Activated CD4-positive, alpha-beta T cell treated with anti-CD3 and anti-CD28 coated beads for 36 hours (primary cell): ENCODE results near the gene ABCA9. TPM values are rescaled to one million over a fixed set of nuclear protein-coding genes. Genes with fewer than 3 reads are reported as not detected.

ENCODE experiments used
- ATAC-seq: fragments of 200-7000 bp; cut with Tn5 transposase; one replicate; pipeline ENCODE4 v1.10.0; 2021; ENCODE audit warnings: mild to moderate bottlenecking, moderate library complexity
- CTCF ChIA-PET: fragments of 350-600 bp; sonication (Branson Sonifier 250); formaldehyde crosslinking; loops from one replicate; lab custom pipeline; 2021; ENCODE audit warnings: antibody characterized with exemption; lab: Charles Lee
- POLR2A ChIA-PET: fragments of 350-600 bp; sonication (Branson Sonifier 250); formaldehyde crosslinking; loops from one replicate; lab custom pipeline; 2021; ENCODE audit warnings: antibody characterized with exemption, inconsistent platforms; lab: Charles Lee
- DNase-seq: peaks from one replicate; pipeline ENCODE4 v3.0.0-alpha.2; 2020
- H3K27ac Mint-ChIP-seq: one replicate; pipeline ENCODE4 v1.8.0; 2021; ENCODE audit warnings: mixed read lengths
- H3K27me3 Mint-ChIP-seq: one replicate; pipeline ENCODE4 v1.8.0; 2021; ENCODE audit warnings: mixed read lengths
- H3K36me3 Mint-ChIP-seq: one replicate; pipeline ENCODE4 v1.8.0; 2021; ENCODE audit warnings: low read depth, mixed read lengths
- H3K4me1 Mint-ChIP-seq: one replicate; pipeline ENCODE4 v1.8.0; 2021; ENCODE audit warnings: mixed read lengths
- H3K4me3 Mint-ChIP-seq: one replicate; pipeline ENCODE4 v1.8.0; 2021; ENCODE audit warnings: mild to moderate bottlenecking, moderate library complexity, mixed read lengths
- H3K9me3 Mint-ChIP-seq: one replicate; pipeline ENCODE4 v1.8.0; 2021; ENCODE audit warnings: low read depth, mixed read lengths
- intact Hi-C, 2 experiments: fragments of 100-400 bp; cut with DNase I in 1 of 2; cut with micrococcal nuclease in 1 of 2; formaldehyde crosslinking; loops; one replicate each; pipeline versions ENCODE4 v1.14.2 to v1.15.1; 2022 to 2024; cut with DNase I, micrococcal nuclease
- total RNA-seq, 2 experiments: library from RNA; stranded (reverse); gene quantifications; one replicate each; pipeline ENCODE4 v1.2.3, GENCODE V29; 2021

ABCA9 gene
- total RNA-seq, 2 experiments from 2014 or later: not detected

- Mint-ChIP-seq H3K27ac (no peak overlapping the region), H3K36me3 (no peaks in the 10 kb centered on the region), H3K27me3 (peaks cover 5% of the 10 kb centered on the region), H3K4me1 (peaks cover 13% of the 10 kb centered on the region), H3K4me3 (no peak overlapping the region), H3K9me3 (no peaks in the 10 kb centered on the region)
- ATAC-seq (no peak), DNase-seq (no peak)
- POLR2A ChIA-PET: no interaction called here
- CTCF ChIA-PET: no interaction called here
- intact Hi-C loops: no loop called here
These were observed 3.7 kb upstream of the ABCA9 start for GRCh38 chr17:69064476-69064875.

- intact Hi-C loops: no loop called here
- ATAC-seq (no peak), DNase-seq (no peak)
- Mint-ChIP-seq H3K27me3 (peaks cover 7% of the 10 kb centered on the region), H3K4me3 (no peak overlapping the region), H3K4me1 (peaks cover 13% of the 10 kb centered on the region), H3K36me3 (no peaks in the 10 kb centered on the region), H3K9me3 (no peaks in the 10 kb centered on the region), H3K27ac (no peak overlapping the region)
- ChIA-PET POLR2A (no interaction called here), CTCF (no interaction called here)
These were observed 3.3 kb upstream of the ABCA9 start for GRCh38 chr17:69064001-69064400.

DNA sequence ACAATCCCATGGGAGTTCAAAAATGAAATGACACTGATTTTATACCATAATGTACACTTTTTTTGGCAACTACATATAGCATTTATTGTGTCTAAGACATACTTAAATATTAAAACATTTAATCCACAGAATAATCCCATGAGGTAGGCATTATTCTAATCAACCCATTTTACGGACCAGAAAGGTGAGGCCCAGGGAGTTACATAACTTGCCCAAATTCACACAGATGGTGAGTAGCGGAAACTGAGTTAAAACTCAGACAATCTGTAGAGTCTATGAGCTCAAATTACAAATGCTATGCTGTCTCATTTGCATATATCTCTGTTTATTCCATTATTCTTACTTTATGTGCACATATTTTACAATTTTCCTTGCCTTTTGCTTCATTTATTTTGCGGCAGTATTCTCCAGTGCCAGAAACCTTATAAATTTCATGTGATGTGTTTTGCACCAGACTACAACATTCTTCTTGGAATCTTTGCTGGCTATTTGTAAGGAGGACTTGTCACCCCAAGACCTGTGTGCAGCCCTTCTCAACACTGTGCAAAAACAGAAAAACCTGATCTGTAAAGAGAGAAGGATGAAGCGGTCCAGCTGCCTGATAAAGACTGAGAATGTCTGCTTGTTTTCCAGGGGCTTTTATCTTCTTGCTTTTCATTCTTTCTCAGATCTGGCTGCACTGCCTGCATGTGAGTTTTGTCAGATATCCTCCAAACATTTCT is 2.3 kb upstream of the ABCA9 start:
- peaks cover 13% of the 10 kb centered on the region for H3K4me1 Mint-ChIP-seq
- CTCF ChIA-PET: no interaction called here
- no peak for DNase-seq

GRCh38 chr17:69061721-69062556 is 1.2 kb upstream of the ABCA9 start:
- ChIA-PET POLR2A (no interaction called here), CTCF (no interaction called here)
- no peaks in the 10 kb centered on the region for H3K36me3 Mint-ChIP-seq
- intact Hi-C loops: no loop called here
- H3K9me3 Mint-ChIP-seq: no peaks in the 10 kb centered on the region
- no peak overlapping the region for H3K4me3 Mint-ChIP-seq
- no peak for DNase-seq
- peaks cover 13% of the 10 kb centered on the region for H3K4me1 Mint-ChIP-seq
- peaks cover 8% of the 10 kb centered on the region for H3K27me3 Mint-ChIP-seq
- H3K27ac Mint-ChIP-seq: no peak overlapping the region
- no peak for ATAC-seq

More for the DNA sequence above, 2.3 kb upstream of the ABCA9 start:
- no peaks in the 10 kb centered on the region for H3K9me3 Mint-ChIP-seq
- no peaks in the 10 kb centered on the region for H3K36me3 Mint-ChIP-seq
- intact Hi-C loops: no loop called here
- H3K4me3 Mint-ChIP-seq: no peak overlapping the region
- ATAC-seq: no peak
- H3K27me3 Mint-ChIP-seq: peaks cover 8% of the 10 kb centered on the region
- POLR2A ChIA-PET: no interaction called here
- no peak overlapping the region for H3K27ac Mint-ChIP-seq

GRCh38 chr17:69059458-69060175 is 1.1 kb downstream of the ABCA9 start:
- no peak overlapping the region for H3K27ac Mint-ChIP-seq
- H3K4me1 Mint-ChIP-seq: no peaks in the 10 kb centered on the region
- intact Hi-C loops: no loop called here
- H3K36me3 Mint-ChIP-seq: peaks cover 1% of the 10 kb centered on the region
- peaks cover 5% of the 10 kb centered on the region for H3K27me3 Mint-ChIP-seq
- DNase-seq (no peak), ATAC-seq (no peak)
- CTCF ChIA-PET: no interaction called here
- H3K9me3 Mint-ChIP-seq: peaks cover 8% of the 10 kb centered on the region
- POLR2A ChIA-PET: no interaction called here
- H3K4me3 Mint-ChIP-seq: no peak overlapping the region

DNA sequence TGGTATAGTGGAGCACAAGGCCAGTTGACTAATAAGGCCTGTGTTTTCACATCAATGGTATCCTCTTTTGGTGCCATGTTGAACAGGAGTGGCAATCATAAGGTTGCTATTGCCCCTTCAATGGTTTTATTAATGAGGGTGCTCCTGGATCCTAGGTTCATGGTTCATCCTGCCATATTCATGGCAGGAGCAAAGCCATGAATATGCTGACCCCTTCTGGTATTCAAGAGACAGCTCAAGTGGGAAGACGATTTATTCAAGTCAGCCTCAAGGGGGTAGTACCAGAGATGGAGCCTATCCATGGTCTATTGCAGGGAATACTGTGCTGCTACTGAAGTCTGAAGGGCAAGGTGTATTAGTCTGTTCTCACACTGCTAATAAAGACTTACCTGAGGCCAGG is 2.6 kb downstream of the ABCA9 start:
- Mint-ChIP-seq H3K4me1 (no peaks in the 10 kb centered on the region), H3K27me3 (peaks cover 3% of the 10 kb centered on the region), H3K9me3 (peaks cover 12% of the 10 kb centered on the region), H3K27ac (no peak overlapping the region), H3K36me3 (peaks cover 1% of the 10 kb centered on the region), H3K4me3 (no peak overlapping the region)
- ChIA-PET CTCF (no interaction called here), POLR2A (no interaction called here)
- ATAC-seq: no peak
- no peak for DNase-seq
- intact Hi-C loops: no loop called here

DNA sequence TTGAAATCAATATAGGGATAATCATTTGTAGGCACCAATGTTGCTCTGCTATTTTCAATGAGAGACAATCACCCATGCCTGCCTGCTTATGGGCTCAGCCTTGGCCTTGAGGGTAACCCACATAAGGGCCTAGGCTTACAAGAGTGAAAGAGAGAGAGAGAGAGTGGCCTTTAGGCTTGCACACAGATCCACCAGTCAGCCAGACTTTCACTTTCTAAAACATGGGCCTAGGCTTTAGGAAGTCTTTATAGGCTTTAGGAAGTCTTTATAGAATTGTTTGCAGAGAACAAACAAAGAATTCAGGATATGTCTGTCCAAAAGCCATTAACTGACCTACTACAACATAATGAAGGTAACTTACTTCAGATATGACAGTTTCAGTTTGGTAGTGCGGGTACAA is 3.4 kb downstream of the ABCA9 start:
- Mint-ChIP-seq H3K27ac (no peak overlapping the region), H3K36me3 (peaks cover 1% of the 10 kb centered on the region), H3K27me3 (peaks cover 3% of the 10 kb centered on the region), H3K9me3 (peaks cover 12% of the 10 kb centered on the region), H3K4me3 (no peak overlapping the region), H3K4me1 (no peaks in the 10 kb centered on the region)
- POLR2A ChIA-PET: no interaction called here
- intact Hi-C loops: no loop called here
- no peak for ATAC-seq
- CTCF ChIA-PET: no interaction called here
- no peak for DNase-seq

- DNase-seq (no peak), ATAC-seq (no peak)
- Mint-ChIP-seq H3K4me1 (no peaks in the 10 kb centered on the region), H3K9me3 (peaks cover 12% of the 10 kb centered on the region), H3K4me3 (no peak overlapping the region), H3K27ac (no peak overlapping the region), H3K27me3 (peaks cover 8% of the 10 kb centered on the region), H3K36me3 (peaks cover 1% of the 10 kb centered on the region)
- intact Hi-C loops: no loop called here
- ChIA-PET POLR2A (interaction anchor here (0.7 kb wide), 1 partner anchor 181 kb away, joined by 6 read pairs; no protein-coding TSS in a partner anchor), CTCF (no interaction called here)
These were observed 4.4 kb downstream of the ABCA9 start for GRCh38 chr17:69056179-69056823.

DNA sequence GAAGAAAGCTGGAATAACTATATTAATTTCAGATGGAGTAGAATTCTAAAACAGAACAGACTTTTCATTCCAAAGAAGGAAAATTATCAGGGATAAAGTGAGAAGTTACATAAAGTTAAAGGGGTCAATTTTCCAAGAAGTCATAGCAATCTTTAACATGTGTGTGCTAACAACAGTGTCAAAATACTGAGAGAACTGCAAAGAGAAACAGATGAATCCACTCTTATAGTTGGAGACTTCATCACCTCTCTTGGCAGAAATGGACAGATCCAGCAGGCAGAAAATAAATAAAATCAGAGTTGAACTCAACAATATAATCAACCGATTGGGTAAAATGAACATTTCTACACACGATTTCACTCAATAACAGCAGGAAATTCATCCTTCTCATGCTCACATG is 5.4 kb downstream of the ABCA9 start:
- ChIA-PET POLR2A (interaction anchor here (0.7 kb wide), 1 partner anchor 182 kb away, joined by 6 read pairs; no protein-coding TSS in a partner anchor), CTCF (no interaction called here)
- H3K4me3 Mint-ChIP-seq: no peak overlapping the region
- ATAC-seq (no peak), DNase-seq (no peak)
- H3K27ac Mint-ChIP-seq: no peak overlapping the region
- peaks cover 1% of the 10 kb centered on the region for H3K36me3 Mint-ChIP-seq
- intact Hi-C loops: no loop called here
- H3K9me3 Mint-ChIP-seq: peaks cover 12% of the 10 kb centered on the region
- H3K4me1 Mint-ChIP-seq: no peaks in the 10 kb centered on the region
- H3K27me3 Mint-ChIP-seq: peaks cover 8% of the 10 kb centered on the region

GRCh38 chr17:69050999-69051775 is 9.5 kb downstream of the ABCA9 start:
- peaks cover 7% of the 10 kb centered on the region for H3K27me3 Mint-ChIP-seq
- H3K9me3 Mint-ChIP-seq: peaks cover 9% of the 10 kb centered on the region
- ChIA-PET POLR2A (no interaction called here), CTCF (no interaction called here)
- peaks cover 4% of the 10 kb centered on the region for H3K4me1 Mint-ChIP-seq
- H3K36me3 Mint-ChIP-seq: peaks cover 1% of the 10 kb centered on the region
- no peak overlapping the region for H3K27ac Mint-ChIP-seq
- intact Hi-C loops: no loop called here
- ATAC-seq (no peak), DNase-seq (no peak)
- no peak overlapping the region for H3K4me3 Mint-ChIP-seq

DNA sequence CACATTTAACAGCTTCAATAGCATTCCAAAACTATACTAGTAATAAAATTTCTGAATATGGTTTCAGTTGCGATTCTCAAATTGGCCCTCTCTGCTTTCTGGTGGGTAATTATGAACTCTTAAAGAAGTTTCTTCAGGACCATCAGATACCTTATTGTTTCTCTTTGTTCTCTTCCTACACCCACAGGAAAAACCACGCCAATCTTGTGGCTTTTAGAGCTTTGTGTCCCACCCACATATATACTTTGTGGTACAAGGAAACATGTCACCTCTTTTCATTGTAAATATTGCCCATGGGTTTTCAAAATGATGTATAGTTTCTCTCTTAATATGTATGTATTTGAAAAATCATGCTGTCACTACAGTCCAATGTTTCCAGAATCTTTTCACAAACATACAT is 12.1 kb downstream of the ABCA9 start:
- H3K4me1 Mint-ChIP-seq: peaks cover 4% of the 10 kb centered on the region
- peaks cover 3% of the 10 kb centered on the region for H3K9me3 Mint-ChIP-seq
- ATAC-seq: no peak
- no peak overlapping the region for H3K27ac Mint-ChIP-seq
- intact Hi-C loops: no loop called here
- POLR2A ChIA-PET: no interaction called here
- no peak overlapping the region for H3K4me3 Mint-ChIP-seq
- H3K27me3 Mint-ChIP-seq: peaks cover 7% of the 10 kb centered on the region
- CTCF ChIA-PET: no interaction called here
- H3K36me3 Mint-ChIP-seq: no peaks in the 10 kb centered on the region
- no peak for DNase-seq
